ENCODE measurements around the gene MYOG. TPM values are rescaled to one million over a fixed set of nuclear protein-coding genes. Genes with fewer than 3 reads are reported as not detected.

MYOG gene
- total and polyA plus RNA-seq, 2 experiments from 2014 or later = not detected

DNA sequence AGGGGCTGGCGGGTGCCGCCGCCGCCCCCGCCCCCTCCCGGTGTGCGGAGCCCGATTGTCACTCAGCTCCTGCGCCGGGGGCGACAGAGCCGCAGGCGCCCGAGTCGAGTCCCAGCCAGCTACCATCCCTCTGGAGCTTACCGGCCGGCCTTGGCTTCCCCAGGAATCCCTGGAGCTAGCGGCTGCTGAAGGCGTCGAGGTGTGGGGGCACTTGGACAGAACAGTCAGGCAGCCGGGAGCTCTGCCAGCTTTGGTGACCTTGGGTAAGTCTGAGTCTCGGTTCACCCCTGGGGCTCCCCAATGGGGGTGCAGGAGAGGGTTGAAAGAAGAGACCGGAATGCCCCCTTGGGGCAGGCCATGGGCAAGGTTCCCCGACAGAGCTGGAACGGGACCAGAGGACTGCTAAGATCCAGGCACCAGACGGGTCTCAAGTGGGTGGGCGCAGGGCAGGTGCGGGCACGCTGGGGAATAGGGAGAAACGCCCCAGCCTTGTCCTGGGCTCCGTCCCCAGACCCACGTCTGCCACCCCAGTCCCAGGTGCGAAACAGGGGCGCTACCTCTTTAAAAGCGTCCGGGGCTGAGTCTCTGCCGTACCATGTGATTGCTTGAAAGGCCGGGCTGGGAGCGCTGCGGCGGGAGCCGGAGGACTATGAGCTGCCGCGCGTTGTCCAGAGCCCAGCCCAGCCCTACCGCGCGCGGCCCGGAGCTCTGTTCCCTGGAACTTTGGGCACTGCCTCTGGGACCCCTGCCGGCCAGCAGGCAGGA lies 42.0 kb upstream of the MYOG start, which contains the start of gene ADORA1:
Gene ADORA1, plus strand, starts transcription at position 61 of the 765 bp plus-strand sequence. CDS start 1,116 bp downstream, outside the sequence.
- TF ChIP-seq EZH2 (IDR thresholded peaks at IDR 0.05; ENCODE audit: borderline replicate concordance) = no peak
- TF ChIP-seq, protein P1, sequence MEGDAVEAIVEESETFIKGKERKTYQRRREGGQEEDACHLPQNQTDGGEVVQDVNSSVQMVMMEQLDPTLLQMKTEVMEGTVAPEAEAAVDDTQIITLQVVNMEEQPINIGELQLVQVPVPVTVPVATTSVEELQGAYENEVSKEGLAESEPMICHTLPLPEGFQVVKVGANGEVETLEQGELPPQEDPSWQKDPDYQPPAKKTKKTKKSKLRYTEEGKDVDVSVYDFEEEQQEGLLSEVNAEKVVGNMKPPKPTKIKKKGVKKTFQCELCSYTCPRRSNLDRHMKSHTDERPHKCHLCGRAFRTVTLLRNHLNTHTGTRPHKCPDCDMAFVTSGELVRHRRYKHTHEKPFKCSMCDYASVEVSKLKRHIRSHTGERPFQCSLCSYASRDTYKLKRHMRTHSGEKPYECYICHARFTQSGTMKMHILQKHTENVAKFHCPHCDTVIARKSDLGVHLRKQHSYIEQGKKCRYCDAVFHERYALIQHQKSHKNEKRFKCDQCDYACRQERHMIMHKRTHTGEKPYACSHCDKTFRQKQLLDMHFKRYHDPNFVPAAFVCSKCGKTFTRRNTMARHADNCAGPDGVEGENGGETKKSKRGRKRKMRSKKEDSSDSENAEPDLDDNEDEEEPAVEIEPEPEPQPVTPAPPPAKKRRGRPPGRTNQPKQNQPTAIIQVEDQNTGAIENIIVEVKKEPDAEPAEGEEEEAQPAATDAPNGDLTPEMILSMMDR (IDR thresholded peaks at IDR 0.05; ENCODE audit: poor library complexity) = peak; percentile 24
- no peak within 1 kb of the TSS for H3K27ac ChIP-seq
- H3K4me3 ChIP-seq = peak within 1 kb of the TSS; percentile 15
- H3K36me3 ChIP-seq (replicated peaks; ENCODE audit: insufficient read depth, low read depth) = no peaks in the 10 kb centered on the region
- H2AFZ ChIP-seq = peak within 1 kb of the TSS; percentile 72
- H3K27me3 ChIP-seq = peaks cover 25% of the 10 kb centered on the region
- H3K4me1 ChIP-seq (ENCODE audit: insufficient read depth) = peaks cover 13% of the 10 kb centered on the region
- H4K20me1 ChIP-seq (ENCODE audit: insufficient read depth, poor library complexity, severe bottlenecking) = no peaks in the 10 kb centered on the region
- under 1% methylated on average over 35 of the region's 51 CpGs for WGBS (ENCODE audit: low lambda C conversion rate, missing lambda C conversion rate)
- H3K9me3 ChIP-seq (ENCODE audit: low read depth) = no peaks in the 10 kb centered on the region
- peak; percentile 89 for DNase-seq (ENCODE audit: low spot score)
- H3K9me2 ChIP-seq (replicated peaks; ENCODE audit: insufficient read depth) = no peaks in the 10 kb centered on the region
- peak within 1 kb of the TSS; percentile 90 for H3K4me2 ChIP-seq
- no peaks in the 10 kb centered on the region for H3K79me2 ChIP-seq

DNA sequence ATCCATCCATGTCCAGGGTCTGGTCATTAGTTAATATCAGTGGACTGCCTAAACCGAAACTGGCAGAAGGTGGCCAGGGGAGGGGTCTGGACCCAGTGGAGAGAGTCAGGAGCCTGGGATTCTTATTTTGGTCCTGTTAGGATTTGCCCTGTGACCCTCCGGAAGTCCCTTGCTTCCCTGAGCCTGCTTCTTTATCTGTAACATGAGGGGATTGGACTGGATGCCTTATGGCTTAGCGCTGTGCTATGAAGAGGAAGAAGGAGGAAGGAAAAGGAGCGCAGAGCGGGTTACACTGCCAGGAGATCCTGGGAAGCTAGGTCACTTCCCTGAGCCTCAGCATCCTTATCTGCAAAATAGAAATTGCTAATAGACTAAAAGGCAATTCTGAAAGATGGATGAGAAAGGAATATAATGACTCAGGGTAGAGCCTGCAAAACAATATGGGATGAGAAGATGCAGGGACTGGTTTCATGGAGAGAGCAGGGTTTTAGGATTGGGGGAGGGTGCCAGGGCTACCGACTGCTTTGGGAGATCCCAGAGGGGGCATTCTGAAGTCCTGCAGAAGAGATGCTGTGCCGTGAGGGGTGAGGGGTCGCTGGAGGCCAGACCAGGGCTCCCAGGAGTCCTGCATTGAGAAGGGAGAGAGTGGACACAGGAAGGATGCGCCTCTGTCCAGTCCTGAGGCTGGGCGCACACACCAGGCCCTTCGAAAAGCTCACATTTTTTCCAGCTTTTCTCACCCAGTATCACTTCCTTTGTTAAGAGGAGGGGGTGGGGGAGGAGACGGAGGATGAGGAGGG lies 41.3 kb upstream of the MYOG start:
- Histone ChIP-seq H3K9me2 (replicated peaks; ENCODE audit: insufficient read depth) (no peaks in the 10 kb centered on the region), H3K79me2 (no peaks in the 10 kb centered on the region), H3K27ac (no peak overlapping the region), H3K4me1 (ENCODE audit: insufficient read depth) (peaks cover 13% of the 10 kb centered on the region), H3K36me3 (replicated peaks; ENCODE audit: insufficient read depth, low read depth) (no peaks in the 10 kb centered on the region), H3K4me2 (peak overlapping the region; percentile 90), H4K20me1 (ENCODE audit: insufficient read depth, poor library complexity, severe bottlenecking) (no peaks in the 10 kb centered on the region), H2AFZ (peak overlapping the region; percentile 72), H3K4me3 (no peak overlapping the region), H3K9me3 (ENCODE audit: low read depth) (no peaks in the 10 kb centered on the region), H3K27me3 (peaks cover 25% of the 10 kb centered on the region)
- no peak for DNase-seq (ENCODE audit: low spot score)
- 39% methylated on average over 11 of the region's 12 CpGs for WGBS (ENCODE audit: low lambda C conversion rate, missing lambda C conversion rate)
- TF ChIP-seq EZH2phosphoT487 (IDR thresholded peaks at IDR 0.05; ENCODE audit: low read depth, severe bottlenecking, unreplicated experiment) = no peak
- TF ChIP-seq, protein P1 (IDR thresholded peaks at IDR 0.05; ENCODE audit: poor library complexity) = no peak
- no peak for TF ChIP-seq EZH2 (IDR thresholded peaks at IDR 0.05; ENCODE audit: borderline replicate concordance)

DNA sequence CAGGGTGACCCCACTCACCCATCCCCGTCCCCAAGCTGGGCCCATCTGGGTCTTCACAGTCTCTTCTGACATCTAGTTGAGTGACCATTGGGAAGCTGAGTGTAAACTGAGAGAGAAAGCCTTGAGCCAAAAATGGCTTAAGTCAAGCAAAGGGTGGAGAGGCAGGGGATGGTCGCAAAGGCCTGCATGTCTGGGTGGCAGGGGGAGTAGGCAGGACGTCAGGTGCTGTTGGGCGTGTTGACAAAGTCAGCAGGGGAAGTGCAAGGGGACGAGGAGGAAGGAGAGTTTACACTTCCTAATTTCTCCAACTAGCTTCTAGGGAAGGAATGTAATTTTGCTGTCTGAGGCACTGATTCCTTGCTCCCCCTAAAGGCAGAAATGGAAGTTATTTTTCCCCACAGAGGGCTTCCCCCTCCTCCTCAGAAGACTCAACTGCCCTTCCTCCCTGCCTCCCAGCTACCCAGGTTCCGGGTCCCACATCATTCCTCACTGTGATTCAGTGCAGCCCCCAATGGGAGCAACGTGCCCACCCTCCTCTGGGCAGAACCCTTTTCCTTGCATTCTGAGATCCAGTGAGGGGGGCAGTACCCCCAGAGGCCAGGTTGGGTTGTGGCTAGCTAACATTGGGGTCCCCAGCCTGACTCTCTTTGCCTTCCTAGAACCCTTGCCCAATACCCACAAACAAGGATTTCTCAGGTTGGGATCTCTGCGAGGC lies 40.5 kb upstream of the MYOG start:
- H3K79me2 ChIP-seq = no peaks in the 10 kb centered on the region
- no peaks in the 10 kb centered on the region for H3K36me3 ChIP-seq (replicated peaks; ENCODE audit: insufficient read depth, low read depth)
- H3K4me2 ChIP-seq = no peak overlapping the region
- WGBS (ENCODE audit: low lambda C conversion rate, missing lambda C conversion rate) = 50% methylated on average over 8 of the region's 8 CpGs
- no peak overlapping the region for H2AFZ ChIP-seq
- H3K4me1 ChIP-seq (ENCODE audit: insufficient read depth) = peaks cover 13% of the 10 kb centered on the region
- H4K20me1 ChIP-seq (ENCODE audit: insufficient read depth, poor library complexity, severe bottlenecking) = no peaks in the 10 kb centered on the region
- TF ChIP-seq EZH2phosphoT487 (IDR thresholded peaks at IDR 0.05; ENCODE audit: low read depth, severe bottlenecking, unreplicated experiment) (no peak), EZH2 (IDR thresholded peaks at IDR 0.05; ENCODE audit: borderline replicate concordance) (no peak)
- TF ChIP-seq, protein P1 (IDR thresholded peaks at IDR 0.05; ENCODE audit: poor library complexity) = peak; percentile 41
- no peak for DNase-seq (ENCODE audit: low spot score)
- H3K9me3 ChIP-seq (ENCODE audit: low read depth) = no peaks in the 10 kb centered on the region
- H3K9me2 ChIP-seq (replicated peaks; ENCODE audit: insufficient read depth) = no peaks in the 10 kb centered on the region
- H3K27ac ChIP-seq = no peak overlapping the region
- peaks cover 25% of the 10 kb centered on the region for H3K27me3 ChIP-seq
- H3K4me3 ChIP-seq = no peak overlapping the region
